ENCODE results near the gene FAM83D.

Gene FAM83D

DNA sequence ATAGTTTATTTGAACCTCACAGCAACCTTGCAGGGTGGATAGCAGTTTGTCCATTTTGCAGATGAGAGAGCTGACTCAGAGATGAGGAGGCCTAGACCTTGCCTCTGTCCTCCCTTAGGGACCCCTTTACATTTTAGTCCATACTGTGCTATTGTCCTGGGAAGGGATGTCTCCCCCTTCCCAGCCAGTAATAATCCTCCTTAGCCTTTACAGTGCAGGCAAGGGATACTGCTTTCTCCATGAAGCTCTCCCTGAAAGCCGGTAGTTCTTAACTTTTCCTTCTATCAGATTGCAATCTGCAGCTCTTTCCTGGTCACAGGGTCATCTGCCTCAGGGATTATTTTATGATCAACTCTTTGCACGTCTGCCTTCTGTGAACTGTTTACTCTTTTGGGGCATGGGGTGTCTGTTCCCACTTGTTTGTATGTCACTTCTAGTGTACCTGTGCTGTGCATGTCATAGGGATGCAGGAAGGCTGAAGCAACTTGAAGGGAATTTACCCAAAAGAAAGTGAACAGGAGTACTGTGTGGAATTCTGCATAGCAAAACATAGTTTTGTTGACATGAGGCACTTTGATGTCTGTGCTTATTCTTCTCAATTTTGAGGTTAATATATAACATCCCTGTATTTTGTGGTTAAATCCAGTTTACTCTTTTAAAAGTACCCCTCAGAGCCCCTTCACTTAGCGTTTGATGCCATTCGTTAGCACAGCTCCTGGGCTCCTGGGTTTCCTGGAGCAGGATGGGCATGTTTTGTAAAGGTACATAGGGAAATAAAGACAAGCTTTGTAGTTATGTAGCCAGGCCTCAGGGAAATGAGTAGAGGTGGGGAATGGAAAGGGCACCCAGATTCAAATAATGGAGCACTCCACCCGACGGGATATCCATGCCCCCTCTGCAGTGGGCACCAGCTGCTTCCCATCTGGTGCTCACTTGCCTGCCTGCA lies 74.0 kb downstream of the FAM83D start:
- DNase-seq (ENCODE audit: low read depth, low spot score), result no peak

All from smooth muscle cell of the brain vasculature (primary cell).